Caco-2 (cell line): ENCODE data around the gene GLUL. TPM values are rescaled to one million over a fixed set of nuclear protein-coding genes. Genes with fewer than 3 reads are reported as not detected.
"Not testable (repeated sequence)": the region's sequence is repeated elsewhere in the genome, so short reads cannot be mapped to it uniquely, and the experiment has no call there.

ENCODE experiments used
- BruUV-seq: library from RNA; stranded (reverse); fragments of 400-500 nt; replicated peaks from 2 replicates; lab custom pipeline; 2021; lab: Mats Ljungman, UMichigan
- CTCF ChIA-PET: fragments of 300-600 bp; sonication (Branson Sonifier 250); formaldehyde crosslinking; loops from one replicate; lab custom pipeline; 2022; ENCODE audit warnings: antibody characterized with exemption; lab: Charles Lee
- POLR2A ChIA-PET: fragments of 300-600 bp; sonication (Branson Sonifier 250); formaldehyde crosslinking; loops from one replicate; lab custom pipeline; 2022; ENCODE audit warnings: antibody characterized with exemption; lab: Charles Lee
- DNase-seq, 2 experiments: peaks; one replicate each; pipeline versions ENCODE4 v3.0.0 to v3.0.0-alpha.2; 2020 to 2022
- H3K27me3 ChIP-seq: replicated peaks from 2 replicates; pipeline ENCODE4 v1.6.0; 2011; ENCODE audit warnings: low read length; ENCODE audit not compliant: control insufficient read depth, insufficient read depth
- H3K36me3 ChIP-seq: 2 replicates; pipeline ENCODE4 v1.5.1; 2011; ENCODE audit warnings: low read length; ENCODE audit not compliant: control insufficient read depth, insufficient read depth
- H3K4me1 ChIP-seq: fragments of 250-450 bp; sonication (Bioruptor Pico); 2 replicates; pipeline ENCODE4 v1.5.1; 2020; ENCODE audit warnings: mild to moderate bottlenecking
- H3K4me3 ChIP-seq: 2 replicates; pipeline ENCODE4 v1.5.1; 2011; ENCODE audit warnings: low read depth, mild to moderate bottlenecking, control low read depth, low read length
- H3K9me3 ChIP-seq: fragments of 250-450 bp; sonication (Bioruptor Pico); 2 replicates; pipeline ENCODE4 v1.5.1; 2020; ENCODE audit warnings: mild to moderate bottlenecking, moderate library complexity
- H3K27ac Mint-ChIP-seq: one replicate; pipeline ENCODE4 v1.8.0; 2022; ENCODE audit warnings: mixed read lengths; ENCODE audit not compliant: unreplicated experiment
- H3K27me3 Mint-ChIP-seq: one replicate; pipeline ENCODE4 v1.8.0; 2022; ENCODE audit warnings: mixed read lengths; ENCODE audit not compliant: insufficient read depth, unreplicated experiment
- H3K36me3 Mint-ChIP-seq: one replicate; pipeline ENCODE4 v1.8.0; 2022; ENCODE audit warnings: mild to moderate bottlenecking, mixed read lengths; ENCODE audit not compliant: insufficient read depth, unreplicated experiment
- H3K4me1 Mint-ChIP-seq: one replicate; pipeline ENCODE4 v1.8.0; 2022; ENCODE audit warnings: low read depth, mixed read lengths; ENCODE audit not compliant: unreplicated experiment
- H3K4me3 Mint-ChIP-seq: one replicate; pipeline ENCODE4 v1.8.0; 2022; ENCODE audit warnings: mild to moderate bottlenecking, moderate library complexity, mixed read lengths; ENCODE audit not compliant: unreplicated experiment
- H3K9me3 Mint-ChIP-seq: one replicate; pipeline ENCODE4 v1.8.0; 2022; ENCODE audit warnings: mixed read lengths; ENCODE audit not compliant: unreplicated experiment
- CTCF ChIP-seq, 2 experiments: fragments of 200-600 bp in 1 of 2; IDR thresholded peaks; 1 replicate in 1 of 2; 2 replicates in 1 of 2; pipeline versions ENCODE4 v1.5.1 to v1.8.0; 2011 to 2022; ENCODE audit warnings: antibody characterized with exemption in 1 of 2, control low read depth in 1 of 2, inconsistent platforms in 1 of 2, low read depth in 1 of 2, low read length in 1 of 2, mild to moderate bottlenecking in 1 of 2, moderate library complexity in 1 of 2; ENCODE audit not compliant: insufficient read depth in 1 of 2, severe bottlenecking in 1 of 2, unreplicated experiment in 1 of 2
- intact Hi-C: fragments of 100-400 bp; cut with micrococcal nuclease; formaldehyde crosslinking; loops from one replicate; pipeline ENCODE4 v1.10.0; 2022; ENCODE audit not compliant: unreplicated experiment
- total RNA-seq: library from RNA; stranded (reverse); gene quantifications from 2 replicates; pipeline ENCODE4 v1.2.3, GENCODE V29; 2022

Gene GLUL
- total RNA-seq, 1 experiment from 2014 or later: 394 TPM

- no peak for DNase-seq
- TF ChIP-seq CTCF (IDR thresholded peaks at IDR 0.05; ENCODE audit: insufficient read depth in 1 of 2, low read depth in 1 of 2, low read length in 1 of 2, severe bottlenecking in 1 of 2, unreplicated experiment in 1 of 2): no peak
- no peaks in the 10 kb centered on the region for H3K27me3 ChIP-seq
- Mint-ChIP-seq H3K4me1 (peaks cover 10% of the 10 kb centered on the region), H3K9me3 (no peaks in the 10 kb centered on the region), H3K4me3 (no peak overlapping the region), H3K27ac (no peak overlapping the region), H3K27me3 (no peaks in the 10 kb centered on the region), H3K36me3 (peaks cover 66% of the 10 kb centered on the region)
- intact Hi-C loops: no loop called here
- H3K36me3 ChIP-seq: peaks cover 23% of the 10 kb centered on the region
- POLR2A ChIA-PET: interaction anchor here (0.6 kb wide), 1 partner anchor 10 kb away, joined by 5 read pairs; no protein-coding TSS in a partner anchor
- CTCF ChIA-PET: no interaction called here
- BruUV-seq: no TSS peak
- H3K4me3 ChIP-seq: no peak overlapping the region
- H3K9me3 ChIP-seq: no peaks in the 10 kb centered on the region
- H3K4me1 ChIP-seq: peaks cover 16% of the 10 kb centered on the region
These were observed 9.4 kb downstream of the GLUL start for GRCh38 chr1:182381962-182382819.

GRCh38 chr1:182380199-182380598 is 11.4 kb downstream of the GLUL start:
- Histone ChIP-seq H3K4me1 (peaks cover 7% of the 10 kb centered on the region), H3K27me3 (no peaks in the 10 kb centered on the region), H3K36me3 (peaks cover 10% of the 10 kb centered on the region), H3K9me3 (no peaks in the 10 kb centered on the region), H3K4me3 (no peak overlapping the region)
- CTCF ChIA-PET: interaction anchor here (1.0 to 1.1 kb wide), 2 partner anchors 14 to 299 kb away, joined by 3 to 6 read pairs; no protein-coding TSS in a partner anchor
- Mint-ChIP-seq H3K4me1 (peaks cover 10% of the 10 kb centered on the region), H3K27ac (no peak overlapping the region), H3K9me3 (no peaks in the 10 kb centered on the region), H3K4me3 (no peak overlapping the region), H3K27me3 (no peaks in the 10 kb centered on the region), H3K36me3 (peaks cover 46% of the 10 kb centered on the region)
- TF ChIP-seq CTCF (IDR thresholded peaks at IDR 0.05; ENCODE audit: insufficient read depth in 1 of 2, low read depth in 1 of 2, low read length in 1 of 2, severe bottlenecking in 1 of 2, unreplicated experiment in 1 of 2): no peak
- intact Hi-C loops: no loop called here
- no peak for DNase-seq
- POLR2A ChIA-PET: no interaction called here
- no TSS peak for BruUV-seq

- DNase-seq, H3K9me3 Mint-ChIP-seq, intact Hi-C loops, H3K4me3 ChIP-seq, H3K27me3 ChIP-seq, BruUV-seq, H3K9me3 ChIP-seq, H3K4me1 Mint-ChIP-seq, H3K4me3 Mint-ChIP-seq, H3K27ac Mint-ChIP-seq, H3K4me1 ChIP-seq, H3K27me3 Mint-ChIP-seq: not testable (repeated sequence)
- ChIA-PET CTCF (interaction anchor here (1.0 to 1.2 kb wide), 2 partner anchors 237 to 299 kb away, joined by 3 to 4 read pairs; no protein-coding TSS in a partner anchor), POLR2A (interaction anchor here (0.5 kb wide), 1 partner anchor 21 kb away, joined by 6 read pairs; no protein-coding TSS in a partner anchor)
- peaks cover 41% of the 10 kb centered on the region for H3K36me3 Mint-ChIP-seq
- H3K36me3 ChIP-seq: peaks cover 10% of the 10 kb centered on the region
These were observed 11.8 kb downstream of the GLUL start for GRCh38 chr1:182379781-182380180.
